KMS-11 (cell line): ENCODE measurements around the gene NUDT14.

ENCODE experiments used
- H2AFZ ChIP-seq: fragments of 200-600 bp; sonication (generic); 2 replicates; pipeline ENCODE4 v1.6.1; 2016; ENCODE audit warnings: antibody characterized with exemption, mixed run types, low read depth
- H3K27ac ChIP-seq: fragments of 200-600 bp; sonication (generic); 2 replicates; pipeline ENCODE4 v1.6.1; 2016; ENCODE audit warnings: mild to moderate bottlenecking, mixed run types
- H3K27me3 ChIP-seq: fragments of 200-600 bp; sonication (generic); 2 replicates; pipeline ENCODE4 v1.6.1; 2017; ENCODE audit warnings: mild to moderate bottlenecking, low read depth, mixed run types, moderate library complexity; ENCODE audit not compliant: insufficient read depth
- H3K36me3 ChIP-seq: fragments of 200-600 bp; sonication (generic); 2 replicates; pipeline ENCODE4 v1.6.1; 2017; ENCODE audit warnings: mild to moderate bottlenecking, mixed run types; ENCODE audit not compliant: insufficient read depth
- H3K4me1 ChIP-seq: fragments of 200-600 bp; sonication (generic); 2 replicates; pipeline ENCODE4 v1.6.1; 2016; ENCODE audit warnings: mild to moderate bottlenecking, low read depth, mixed run types; ENCODE audit not compliant: poor library complexity, severe bottlenecking
- H3K4me2 ChIP-seq: fragments of 200-600 bp; sonication (generic); 2 replicates; pipeline ENCODE4 v1.7.0; 2016; ENCODE audit warnings: mild to moderate bottlenecking, mixed run types
- H3K4me3 ChIP-seq: fragments of 200-600 bp; sonication (generic); IDR thresholded peaks from 2 replicates; pipeline ENCODE4 v1.6.1; 2017; ENCODE audit warnings: low read depth, low read length, mixed read lengths; ENCODE audit not compliant: insufficient read depth
- H3K79me2 ChIP-seq: fragments of 200-600 bp; sonication (generic); 2 replicates; pipeline ENCODE4 v1.6.1; 2016; ENCODE audit warnings: low read depth, mixed run types; ENCODE audit not compliant: insufficient read depth
- H3K9ac ChIP-seq: fragments of 200-600 bp; sonication (generic); 2 replicates; pipeline ENCODE4 v1.6.1; 2016; ENCODE audit warnings: mild to moderate bottlenecking, mixed run types
- H4K20me1 ChIP-seq: fragments of 200-600 bp; sonication (generic); 2 replicates; pipeline ENCODE4 v1.6.1; 2016; ENCODE audit warnings: mild to moderate bottlenecking, mixed run types; ENCODE audit not compliant: insufficient read depth
- TF ChIP-seq, protein P1 (sequence below): fragments of 200-600 bp; sonication (generic); conservative IDR thresholded peaks from 2 replicates; pipeline ENCODE4 v1.6.1; 2017; ENCODE audit warnings: low read depth, mild to moderate bottlenecking, antibody characterized with exemption, low read length, moderate library complexity, mixed read lengths

NUDT14 gene

GRCh38 chr14:105214324-105214915 is 33.3 kb upstream of the NUDT14 start:
- Histone ChIP-seq H3K4me2 (no peak overlapping the region), H2AFZ (no peak overlapping the region)

DNA sequence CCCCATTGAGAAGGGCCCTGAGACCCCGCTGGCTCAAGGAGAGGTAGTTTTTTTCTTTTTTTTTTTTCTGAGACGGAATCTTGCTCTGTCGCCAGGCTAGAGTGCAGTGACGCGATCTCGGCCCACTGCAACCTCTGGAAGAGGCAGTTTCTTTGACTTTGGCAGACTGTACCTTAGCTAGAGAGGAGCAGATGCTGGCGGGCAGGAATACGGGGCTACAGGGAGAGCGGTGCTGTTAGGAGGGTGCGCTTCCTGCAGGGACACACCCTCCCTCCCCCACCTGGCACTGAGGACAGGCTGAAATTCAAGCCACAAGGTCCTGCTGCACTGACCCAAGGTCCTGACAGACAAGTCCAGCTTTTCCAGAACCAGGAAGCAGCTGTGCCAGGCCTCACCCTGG is 32.2 kb upstream of the NUDT14 start:
- no peak overlapping the region for H3K4me3 ChIP-seq
- no peak overlapping the region for H3K27ac ChIP-seq
- H3K27me3 ChIP-seq = no peaks in the 10 kb centered on the region
- H4K20me1 ChIP-seq = no peaks in the 10 kb centered on the region
- H3K79me2 ChIP-seq = no peaks in the 10 kb centered on the region
- TF ChIP-seq, protein P1, sequence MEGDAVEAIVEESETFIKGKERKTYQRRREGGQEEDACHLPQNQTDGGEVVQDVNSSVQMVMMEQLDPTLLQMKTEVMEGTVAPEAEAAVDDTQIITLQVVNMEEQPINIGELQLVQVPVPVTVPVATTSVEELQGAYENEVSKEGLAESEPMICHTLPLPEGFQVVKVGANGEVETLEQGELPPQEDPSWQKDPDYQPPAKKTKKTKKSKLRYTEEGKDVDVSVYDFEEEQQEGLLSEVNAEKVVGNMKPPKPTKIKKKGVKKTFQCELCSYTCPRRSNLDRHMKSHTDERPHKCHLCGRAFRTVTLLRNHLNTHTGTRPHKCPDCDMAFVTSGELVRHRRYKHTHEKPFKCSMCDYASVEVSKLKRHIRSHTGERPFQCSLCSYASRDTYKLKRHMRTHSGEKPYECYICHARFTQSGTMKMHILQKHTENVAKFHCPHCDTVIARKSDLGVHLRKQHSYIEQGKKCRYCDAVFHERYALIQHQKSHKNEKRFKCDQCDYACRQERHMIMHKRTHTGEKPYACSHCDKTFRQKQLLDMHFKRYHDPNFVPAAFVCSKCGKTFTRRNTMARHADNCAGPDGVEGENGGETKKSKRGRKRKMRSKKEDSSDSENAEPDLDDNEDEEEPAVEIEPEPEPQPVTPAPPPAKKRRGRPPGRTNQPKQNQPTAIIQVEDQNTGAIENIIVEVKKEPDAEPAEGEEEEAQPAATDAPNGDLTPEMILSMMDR = no peak
- H3K4me2 ChIP-seq = no peak overlapping the region
- no peaks in the 10 kb centered on the region for H3K36me3 ChIP-seq
- no peak overlapping the region for H3K9ac ChIP-seq
- H3K4me1 ChIP-seq = no peaks in the 10 kb centered on the region
- H2AFZ ChIP-seq = no peak overlapping the region

More at GRCh38 chr14:105214324-105214915, 33.3 kb upstream of the NUDT14 start:
- Histone ChIP-seq H3K36me3 (no peaks in the 10 kb centered on the region), H3K79me2 (no peaks in the 10 kb centered on the region), H3K27me3 (no peaks in the 10 kb centered on the region), H3K4me1 (no peaks in the 10 kb centered on the region), H3K9ac (no peak overlapping the region), H4K20me1 (no peaks in the 10 kb centered on the region), H3K4me3 (no peak overlapping the region), H3K27ac (no peak overlapping the region)
- TF ChIP-seq, protein P1 = no peak

GRCh38 chr14:105212541-105213300 is 31.6 kb upstream of the NUDT14 start:
- Histone ChIP-seq H3K27ac (no peak overlapping the region), H2AFZ (no peak overlapping the region), H4K20me1 (no peaks in the 10 kb centered on the region), H3K9ac (no peak overlapping the region), H3K4me1 (no peaks in the 10 kb centered on the region), H3K36me3 (no peaks in the 10 kb centered on the region), H3K4me2 (no peak overlapping the region), H3K4me3 (no peak overlapping the region), H3K27me3 (no peaks in the 10 kb centered on the region), H3K79me2 (no peaks in the 10 kb centered on the region)
- TF ChIP-seq, protein P1 = no peak

DNA sequence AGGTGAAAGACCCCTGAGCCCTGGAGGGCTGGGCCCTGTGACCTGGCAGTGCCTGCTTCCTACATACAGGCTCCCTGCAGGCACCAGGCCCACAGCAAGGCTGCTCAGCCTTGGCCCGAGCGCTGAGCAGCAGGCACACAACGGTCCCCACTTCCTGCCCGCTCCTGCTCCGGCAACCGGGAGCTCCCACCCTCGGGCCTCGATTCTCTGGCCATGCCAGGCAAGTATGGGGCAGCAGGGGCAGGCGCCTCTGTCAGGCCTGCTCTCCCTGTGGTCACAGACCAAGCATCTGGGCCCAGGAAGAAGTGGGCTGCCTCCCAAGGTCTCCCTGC is 30.6 kb upstream of the NUDT14 start:
- no peaks in the 10 kb centered on the region for H3K4me1 ChIP-seq
- TF ChIP-seq, protein P1 = no peak
- H3K36me3 ChIP-seq = no peaks in the 10 kb centered on the region
- no peak overlapping the region for H3K9ac ChIP-seq
- no peaks in the 10 kb centered on the region for H4K20me1 ChIP-seq
- no peaks in the 10 kb centered on the region for H3K79me2 ChIP-seq
- no peak overlapping the region for H2AFZ ChIP-seq
- H3K4me3 ChIP-seq = no peak overlapping the region
- no peaks in the 10 kb centered on the region for H3K27me3 ChIP-seq
- H3K27ac ChIP-seq = no peak overlapping the region
- H3K4me2 ChIP-seq = no peak overlapping the region
